HFF-Myc (cell line): ENCODE results near the gene CACNB2.

ENCODE experiments used
- DNase-seq: peaks from one replicate; pipeline ENCODE4 v3.0.0-alpha.2; 2011; ENCODE audit warnings: low read depth; ENCODE audit errors: extremely low read depth
- H3K4me3 ChIP-seq: replicated peaks from 2 replicates; pipeline ENCODE4 v1.5.1; 2011; ENCODE audit warnings: low read depth, mild to moderate bottlenecking, control low read depth, low read length
- CTCF ChIP-seq: IDR thresholded peaks from 2 replicates; pipeline ENCODE4 v1.5.1; 2012; ENCODE audit warnings: mild to moderate bottlenecking, low read depth, low read length, control low read depth; ENCODE audit errors: missing control alignments

CACNB2 gene

GRCh38 chr10:18556522-18557147, 416.4 kb downstream of the CACNB2 start:
- no peak for TF ChIP-seq CTCF

DNA sequence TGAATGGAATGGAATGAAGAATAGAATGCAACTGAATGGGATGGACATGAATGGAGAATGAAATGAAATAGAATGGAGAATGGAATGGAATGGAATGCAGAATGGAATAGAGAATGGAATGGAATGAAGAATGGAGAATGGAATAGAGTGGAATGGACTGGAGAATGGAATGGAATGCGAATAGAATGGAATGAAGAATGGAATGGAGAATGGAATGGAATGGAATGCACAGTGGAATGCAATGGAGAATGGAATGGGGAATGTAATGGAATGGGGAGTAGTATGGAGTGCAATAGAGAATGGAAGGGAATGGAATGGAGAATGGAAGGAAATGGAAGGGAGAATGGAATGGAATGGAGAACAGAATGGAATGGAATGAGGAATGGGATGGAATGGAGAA, 417.7 kb downstream of the CACNB2 start:
- TF ChIP-seq CTCF = no peak
- no peak for DNase-seq
- no peak overlapping the region for H3K4me3 ChIP-seq

More at GRCh38 chr10:18556522-18557147, 416.4 kb downstream of the CACNB2 start:
- no peak overlapping the region for H3K4me3 ChIP-seq
- no peak for DNase-seq

DNA sequence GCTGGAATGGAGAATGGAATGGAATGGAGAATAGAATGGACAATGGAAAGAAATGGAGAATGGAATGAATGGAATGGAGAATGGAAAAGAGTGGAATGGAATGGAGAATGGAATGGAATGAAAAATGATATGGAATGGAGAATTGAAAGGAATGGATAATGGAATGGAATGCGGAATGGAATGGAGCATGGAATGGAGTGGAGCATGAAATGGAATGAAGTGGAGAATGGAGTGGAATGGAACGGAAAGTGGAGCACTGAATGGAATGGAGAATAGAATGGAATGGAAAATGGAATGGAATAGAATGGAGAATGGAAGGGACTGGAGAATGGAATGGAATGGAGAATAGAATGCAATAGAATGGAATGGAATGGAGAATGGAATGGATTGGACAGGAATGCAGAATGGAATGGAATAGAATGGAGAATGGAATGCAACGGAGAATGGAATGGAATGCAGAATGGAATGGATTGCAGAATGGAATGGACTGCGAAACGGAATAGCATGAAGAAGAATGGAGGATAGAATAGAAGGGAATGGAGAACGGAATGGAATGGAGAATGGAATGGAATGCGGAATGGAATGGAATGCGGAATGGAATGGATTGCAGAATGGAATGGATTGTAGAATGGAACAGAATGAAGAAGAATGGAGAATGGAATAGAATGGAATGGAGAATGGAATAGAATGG, 421.8 kb downstream of the CACNB2 start:
- TF ChIP-seq CTCF = no peak
- no peak overlapping the region for H3K4me3 ChIP-seq
- no peak for DNase-seq

- TF ChIP-seq CTCF = no peak
- no peak overlapping the region for H3K4me3 ChIP-seq
- no peak for DNase-seq
Measured at GRCh38 chr10:18563003-18563726, 422.9 kb downstream of the CACNB2 start.

DNA sequence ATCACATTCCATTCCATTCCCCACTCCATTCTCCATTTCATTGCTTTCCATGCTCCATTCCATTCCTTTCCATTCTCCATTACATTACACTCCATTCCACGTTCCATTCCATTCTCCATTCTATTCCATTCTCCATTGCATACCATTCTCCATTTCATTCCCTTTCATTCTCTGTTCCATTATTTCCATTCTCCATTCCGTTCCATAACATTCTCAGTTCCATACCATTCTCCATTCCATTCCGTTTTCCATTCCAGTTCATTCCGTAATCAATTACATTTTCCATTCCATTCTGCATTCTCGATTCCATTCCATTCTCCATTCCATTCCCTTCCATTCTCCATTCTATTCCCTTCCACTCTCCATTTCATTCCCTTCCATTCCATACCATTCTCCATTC, 424.8 kb downstream of the CACNB2 start:
- no peak overlapping the region for H3K4me3 ChIP-seq
- TF ChIP-seq CTCF = no peak
- DNase-seq = no peak

DNA sequence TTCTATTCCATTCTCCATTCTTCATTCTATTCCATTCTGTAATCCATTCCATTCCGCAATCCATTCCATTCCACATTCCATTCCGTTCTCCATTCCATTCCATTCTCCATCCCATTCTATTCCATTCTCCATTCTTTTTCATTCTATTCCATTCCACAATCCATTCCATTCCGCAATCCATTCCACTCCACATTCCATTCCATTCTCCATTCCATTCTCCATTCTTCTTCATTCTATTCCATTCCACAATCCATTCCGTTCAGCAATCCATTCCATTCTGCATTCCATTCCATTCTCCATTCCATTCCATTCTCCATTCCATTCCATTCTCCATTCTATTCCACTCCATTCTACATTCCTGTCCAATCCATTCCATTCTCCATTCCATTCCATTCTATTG, 426.0 kb downstream of the CACNB2 start:
- DNase-seq = no peak
- no peak for TF ChIP-seq CTCF
- H3K4me3 ChIP-seq = no peak overlapping the region
